ENCODE data around the gene MGRN1. TPM values are rescaled to one million over a fixed set of nuclear protein-coding genes. Genes with fewer than 3 reads are reported as not detected.

Gene MGRN1
- total RNA-seq, 2 donors from 2014 or later = 56.0 to 64.5 TPM

- Histone ChIP-seq H3K36me3 (no peaks in the 10 kb centered on the region), H3K27me3 (replicated peaks; ENCODE audit: insufficient read depth) (no peaks in the 10 kb centered on the region), H3K4me1 (ENCODE audit: control insufficient read depth in 1 of 2, low read depth in 2 of 2) (peaks cover 0 to 22% of the 10 kb centered on the region in 2 donors), H3K9me3 (no peaks in the 10 kb centered on the region), H3K27ac (no peak overlapping the region), H3K4me3 (no peak overlapping the region)
- DNase-seq (ENCODE audit: low spot score) (no peak), ATAC-seq (ENCODE audit: insufficient number of reproducible peaks, low FRiP score, low read depth) (no peak)
- TF ChIP-seq, protein P1, sequence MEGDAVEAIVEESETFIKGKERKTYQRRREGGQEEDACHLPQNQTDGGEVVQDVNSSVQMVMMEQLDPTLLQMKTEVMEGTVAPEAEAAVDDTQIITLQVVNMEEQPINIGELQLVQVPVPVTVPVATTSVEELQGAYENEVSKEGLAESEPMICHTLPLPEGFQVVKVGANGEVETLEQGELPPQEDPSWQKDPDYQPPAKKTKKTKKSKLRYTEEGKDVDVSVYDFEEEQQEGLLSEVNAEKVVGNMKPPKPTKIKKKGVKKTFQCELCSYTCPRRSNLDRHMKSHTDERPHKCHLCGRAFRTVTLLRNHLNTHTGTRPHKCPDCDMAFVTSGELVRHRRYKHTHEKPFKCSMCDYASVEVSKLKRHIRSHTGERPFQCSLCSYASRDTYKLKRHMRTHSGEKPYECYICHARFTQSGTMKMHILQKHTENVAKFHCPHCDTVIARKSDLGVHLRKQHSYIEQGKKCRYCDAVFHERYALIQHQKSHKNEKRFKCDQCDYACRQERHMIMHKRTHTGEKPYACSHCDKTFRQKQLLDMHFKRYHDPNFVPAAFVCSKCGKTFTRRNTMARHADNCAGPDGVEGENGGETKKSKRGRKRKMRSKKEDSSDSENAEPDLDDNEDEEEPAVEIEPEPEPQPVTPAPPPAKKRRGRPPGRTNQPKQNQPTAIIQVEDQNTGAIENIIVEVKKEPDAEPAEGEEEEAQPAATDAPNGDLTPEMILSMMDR (IDR thresholded peaks at IDR 0.05) = no peak
Measured at GRCh38 chr16:4641306-4641687, 16.7 kb downstream of the MGRN1 start.

DNA sequence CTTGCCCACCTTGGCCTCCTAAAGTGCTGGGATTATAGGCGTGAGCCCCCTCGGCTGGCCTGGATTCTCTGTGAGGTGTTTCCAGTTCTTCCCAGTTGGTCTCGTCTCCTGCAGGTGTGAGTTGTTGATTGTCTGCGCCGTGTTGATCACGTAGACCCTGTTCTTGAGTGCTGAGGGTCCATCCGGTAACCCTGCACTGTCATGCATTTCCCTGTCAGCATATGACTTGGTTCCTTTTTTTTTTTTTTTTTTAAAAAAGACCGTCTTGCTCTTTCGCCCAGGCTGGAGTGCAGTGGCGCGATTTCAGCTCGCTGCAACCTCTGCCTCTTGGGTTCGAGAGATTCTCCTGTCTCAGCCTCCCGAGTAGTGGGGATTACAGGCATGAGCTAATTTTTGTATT lies 17.3 kb downstream of the MGRN1 start:
- Histone ChIP-seq H3K9me3 (no peaks in the 10 kb centered on the region), H3K36me3 (no peaks in the 10 kb centered on the region)
- no peak for DNase-seq (ENCODE audit: low spot score)

GRCh38 chr16:4646773-4647643 lies 22.4 kb downstream of the MGRN1 start:
- Histone ChIP-seq H3K9me3 (no peaks in the 10 kb centered on the region), H3K4me1 (ENCODE audit: control insufficient read depth in 1 of 2, low read depth in 2 of 2) (no peaks in the 10 kb centered on the region), H3K27me3 (replicated peaks; ENCODE audit: insufficient read depth) (no peaks in the 10 kb centered on the region), H3K36me3 (peaks cover 13% of the 10 kb centered on the region), H3K4me3 (no peak overlapping the region), H3K27ac (no peak overlapping the region)
- DNase-seq (ENCODE audit: low spot score) (no peak), ATAC-seq (ENCODE audit: insufficient number of reproducible peaks, low FRiP score, low read depth) (no peak)
- TF ChIP-seq, protein P1 (IDR thresholded peaks at IDR 0.05) = no peak

More for the DNA sequence above, 17.3 kb downstream of the MGRN1 start:
- TF ChIP-seq, protein P1 (IDR thresholded peaks at IDR 0.05) = no peak
- Histone ChIP-seq H3K4me3 (no peak overlapping the region), H3K27me3 (replicated peaks; ENCODE audit: insufficient read depth) (no peaks in the 10 kb centered on the region), H3K4me1 (ENCODE audit: control insufficient read depth in 1 of 2, low read depth in 2 of 2) (peaks cover 0 to 16% of the 10 kb centered on the region in 2 donors), H3K27ac (no peak overlapping the region)
- ATAC-seq (ENCODE audit: insufficient number of reproducible peaks, low FRiP score, low read depth) = no peak

DNA sequence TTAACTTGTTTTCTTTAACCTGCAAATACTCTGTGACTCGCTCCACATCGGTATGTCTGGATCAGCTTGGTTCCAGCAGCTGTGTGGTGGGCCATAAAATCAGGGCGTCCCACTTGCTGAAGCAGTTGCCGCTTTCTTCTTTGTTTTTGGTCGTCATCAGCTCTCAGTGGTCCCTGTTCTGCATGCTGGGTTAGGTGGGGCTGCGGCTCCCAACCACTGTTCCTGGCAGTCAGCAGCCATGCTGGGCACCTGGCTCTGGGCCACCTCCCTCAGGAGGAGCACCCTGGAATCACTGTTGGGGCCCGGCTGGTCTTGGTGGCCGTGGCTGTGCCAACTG lies 23.0 kb downstream of the MGRN1 start:
- ATAC-seq (ENCODE audit: insufficient number of reproducible peaks, low FRiP score, low read depth) (no peak), DNase-seq (ENCODE audit: low spot score) (no peak)
- Histone ChIP-seq H3K27me3 (replicated peaks; ENCODE audit: insufficient read depth) (no peaks in the 10 kb centered on the region), H3K36me3 (peaks cover 19% of the 10 kb centered on the region), H3K27ac (no peak overlapping the region), H3K4me1 (ENCODE audit: control insufficient read depth in 1 of 2, low read depth in 2 of 2) (no peaks in the 10 kb centered on the region), H3K4me3 (no peak overlapping the region), H3K9me3 (no peaks in the 10 kb centered on the region)
- TF ChIP-seq, protein P1 (IDR thresholded peaks at IDR 0.05) = no peak

DNA sequence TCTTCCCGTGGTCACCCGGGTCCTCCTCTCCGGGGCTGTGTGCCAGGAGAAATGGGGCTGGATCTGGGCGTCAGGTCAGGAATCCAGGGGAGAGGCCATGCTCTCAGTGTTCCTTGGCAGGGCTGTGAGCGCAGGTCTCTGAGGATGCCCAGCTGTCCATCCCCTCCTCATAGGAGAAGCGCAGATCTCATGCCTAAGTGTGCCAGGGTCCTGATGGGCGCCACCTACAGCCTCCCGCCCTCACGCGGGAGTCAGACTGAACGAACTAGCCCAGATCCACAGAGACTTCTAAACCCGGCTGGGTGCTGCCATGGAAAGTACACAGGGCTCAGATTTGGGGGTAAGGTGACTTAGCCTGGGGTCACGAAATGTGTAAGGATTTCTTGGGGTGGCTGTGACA lies 24.3 kb downstream of the MGRN1 start:
- Histone ChIP-seq H3K27me3 (replicated peaks; ENCODE audit: insufficient read depth) (no peaks in the 10 kb centered on the region), H3K4me1 (ENCODE audit: control insufficient read depth in 1 of 2, low read depth in 2 of 2) (no peaks in the 10 kb centered on the region), H3K36me3 (peaks cover 26% of the 10 kb centered on the region), H3K4me3 (no peak overlapping the region), H3K27ac (no peak overlapping the region), H3K9me3 (no peaks in the 10 kb centered on the region)
- TF ChIP-seq, protein P1 (IDR thresholded peaks at IDR 0.05) = no peak
- ATAC-seq (ENCODE audit: insufficient number of reproducible peaks, low FRiP score, low read depth) (no peak), DNase-seq (ENCODE audit: low spot score) (no peak)

Data from thoracic aorta (tissue), 2 donors.